Activated naive CD8-positive, alpha-beta T cell (primary cell): ENCODE results near the gene PCDH17.

Experiments used
- H3K27ac Mint-ChIP-seq: one replicate; pipeline ENCODE4 v1.8.0; 2021; ENCODE audit warnings: mixed read lengths
- H3K27me3 Mint-ChIP-seq: one replicate; pipeline ENCODE4 v1.8.0; 2021; ENCODE audit warnings: mixed read lengths
- H3K36me3 Mint-ChIP-seq: one replicate; pipeline ENCODE4 v1.8.0; 2021; ENCODE audit warnings: mixed read lengths
- H3K4me1 Mint-ChIP-seq: one replicate; pipeline ENCODE4 v1.8.0; 2021; ENCODE audit warnings: low read depth, mixed read lengths
- H3K4me3 Mint-ChIP-seq: one replicate; pipeline ENCODE4 v1.8.0; 2021; ENCODE audit warnings: mild to moderate bottlenecking, mixed read lengths
- H3K9me3 Mint-ChIP-seq: one replicate; pipeline ENCODE4 v1.8.0; 2021; ENCODE audit warnings: low read depth, mixed read lengths

PCDH17 gene

DNA sequence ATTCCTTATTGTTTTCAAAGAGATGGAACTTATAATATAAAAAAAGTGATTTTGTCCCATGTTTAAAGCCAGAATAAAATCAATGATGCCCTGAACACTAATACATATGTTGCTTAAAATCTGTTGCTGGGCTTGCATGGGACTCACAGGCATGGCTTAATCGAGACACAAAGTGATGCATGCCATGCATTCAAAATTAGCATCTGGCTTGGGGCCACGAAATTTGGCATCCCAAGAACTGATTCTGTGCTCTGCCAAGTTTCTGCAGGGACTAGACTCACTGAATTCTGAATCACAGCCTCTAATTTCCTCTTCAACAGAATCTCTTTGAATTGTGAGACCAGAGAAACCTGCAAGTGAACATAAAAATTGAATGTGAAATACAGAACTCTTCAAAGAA is 109.2 kb downstream of the PCDH17 start:
- Mint-ChIP-seq H3K36me3 (no peaks in the 10 kb centered on the region), H3K27ac (no peak overlapping the region), H3K27me3 (no peaks in the 10 kb centered on the region)

DNA sequence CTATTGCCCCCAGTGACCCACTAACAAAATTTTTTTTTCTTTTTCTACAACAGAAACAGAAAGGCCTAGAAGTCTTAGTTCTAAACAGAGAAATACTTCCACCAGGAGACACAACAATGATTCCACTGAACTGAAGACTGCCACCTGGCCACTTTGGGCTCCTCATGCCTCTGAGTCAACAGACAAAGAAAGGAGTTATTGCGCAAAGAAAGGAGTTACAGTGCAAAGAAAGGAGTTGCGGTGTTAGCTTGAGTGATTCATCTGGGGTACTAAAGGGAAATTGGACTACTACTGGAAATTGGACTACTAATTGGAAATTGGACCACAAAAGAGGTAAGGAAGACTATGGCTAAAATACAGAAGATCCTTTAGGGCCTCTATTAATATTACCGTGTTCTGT is 116.6 kb downstream of the PCDH17 start:
- Mint-ChIP-seq H3K4me1 (no peaks in the 10 kb centered on the region), H3K27me3 (no peaks in the 10 kb centered on the region), H3K4me3 (no peak overlapping the region), H3K27ac (no peak overlapping the region), H3K36me3 (no peaks in the 10 kb centered on the region), H3K9me3 (peaks cover 16% of the 10 kb centered on the region)

More for the DNA sequence above, 109.2 kb downstream of the PCDH17 start:
- Mint-ChIP-seq H3K9me3 (no peaks in the 10 kb centered on the region), H3K4me3 (no peak overlapping the region), H3K4me1 (no peaks in the 10 kb centered on the region)

DNA sequence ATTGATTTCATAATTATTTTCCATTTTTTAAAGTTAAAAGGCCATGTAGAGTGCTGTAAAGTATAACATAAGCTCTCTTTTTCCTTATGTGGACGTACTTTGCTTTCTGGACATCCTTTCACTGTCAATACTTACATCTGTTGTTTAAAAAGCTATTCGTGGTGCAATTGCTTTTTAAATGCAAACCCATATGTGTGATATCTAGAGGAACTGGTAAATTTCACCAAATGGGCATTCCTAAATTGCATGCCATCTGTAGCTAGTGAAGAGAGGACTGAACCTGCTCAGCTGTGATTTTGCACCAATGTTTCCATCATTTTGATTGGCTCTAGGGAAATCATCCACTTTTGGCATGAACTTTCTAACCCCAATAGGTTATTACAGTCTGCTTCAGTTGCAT is 129.4 kb downstream of the PCDH17 start:
- Mint-ChIP-seq H3K4me3 (no peak overlapping the region), H3K9me3 (peaks cover 11% of the 10 kb centered on the region), H3K27ac (no peak overlapping the region), H3K36me3 (no peaks in the 10 kb centered on the region), H3K4me1 (no peaks in the 10 kb centered on the region), H3K27me3 (no peaks in the 10 kb centered on the region)

GRCh38 chr13:57763689-57764088 is 132.1 kb downstream of the PCDH17 start:
- no peaks in the 10 kb centered on the region for H3K36me3 Mint-ChIP-seq
- no peaks in the 10 kb centered on the region for H3K27me3 Mint-ChIP-seq
- H3K9me3 Mint-ChIP-seq: peaks cover 14% of the 10 kb centered on the region
- H3K4me3 Mint-ChIP-seq: no peak overlapping the region
- H3K27ac Mint-ChIP-seq: no peak overlapping the region
- no peaks in the 10 kb centered on the region for H3K4me1 Mint-ChIP-seq
